Measurements from ENCODE around the gene C2CD2. TPM values are rescaled to one million over a fixed set of nuclear protein-coding genes. Genes with fewer than 3 reads are reported as not detected.

Gene C2CD2
- total RNA-seq, 1 donor from 2014 or later: 45.0 TPM

DNA sequence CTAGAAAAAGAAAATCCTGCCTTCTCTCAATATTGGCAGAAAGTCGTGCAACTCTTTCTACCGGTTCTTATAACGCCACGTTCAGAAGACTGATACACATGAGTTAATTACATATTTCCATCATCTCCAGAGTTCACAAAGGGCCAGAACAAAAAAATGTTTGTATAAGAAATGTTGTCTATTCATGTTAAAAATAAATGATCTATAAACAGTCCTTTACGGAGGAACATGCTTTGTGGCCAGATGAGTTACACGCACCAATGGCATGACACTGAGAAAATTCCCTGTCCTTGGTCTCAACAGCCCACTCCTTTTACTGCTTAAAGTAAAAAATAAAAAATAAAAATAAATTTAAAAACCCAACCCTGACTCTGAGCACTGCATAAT lies 29.5 kb downstream of the C2CD2 start:
- H3K36me3 ChIP-seq: no peaks in the 10 kb centered on the region
- DNase-seq (ENCODE audit: low spot score in 2 of 2): no peak
- H3K9me3 ChIP-seq: no peaks in the 10 kb centered on the region
- TF ChIP-seq, protein P1, sequence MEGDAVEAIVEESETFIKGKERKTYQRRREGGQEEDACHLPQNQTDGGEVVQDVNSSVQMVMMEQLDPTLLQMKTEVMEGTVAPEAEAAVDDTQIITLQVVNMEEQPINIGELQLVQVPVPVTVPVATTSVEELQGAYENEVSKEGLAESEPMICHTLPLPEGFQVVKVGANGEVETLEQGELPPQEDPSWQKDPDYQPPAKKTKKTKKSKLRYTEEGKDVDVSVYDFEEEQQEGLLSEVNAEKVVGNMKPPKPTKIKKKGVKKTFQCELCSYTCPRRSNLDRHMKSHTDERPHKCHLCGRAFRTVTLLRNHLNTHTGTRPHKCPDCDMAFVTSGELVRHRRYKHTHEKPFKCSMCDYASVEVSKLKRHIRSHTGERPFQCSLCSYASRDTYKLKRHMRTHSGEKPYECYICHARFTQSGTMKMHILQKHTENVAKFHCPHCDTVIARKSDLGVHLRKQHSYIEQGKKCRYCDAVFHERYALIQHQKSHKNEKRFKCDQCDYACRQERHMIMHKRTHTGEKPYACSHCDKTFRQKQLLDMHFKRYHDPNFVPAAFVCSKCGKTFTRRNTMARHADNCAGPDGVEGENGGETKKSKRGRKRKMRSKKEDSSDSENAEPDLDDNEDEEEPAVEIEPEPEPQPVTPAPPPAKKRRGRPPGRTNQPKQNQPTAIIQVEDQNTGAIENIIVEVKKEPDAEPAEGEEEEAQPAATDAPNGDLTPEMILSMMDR (IDR thresholded peaks at IDR 0.05): no peak
- H3K4me1 ChIP-seq: peaks cover 12 to 35% of the 10 kb centered on the region in 2 donors
- peak overlapping the region in 1 of 2 donors; percentile 45 for H3K4me3 ChIP-seq
- H3K27me3 ChIP-seq: no peaks in the 10 kb centered on the region
- intact Hi-C loops (cut with DNase I): loop anchor here (1.0 to 10.0 kb wide), 7 partner anchors 28 to 193 kb away; partner anchors contain the start of genes PRDM15 and ZBTB21
- peak overlapping the region; percentile 92 to 97 for H3K27ac ChIP-seq

DNA sequence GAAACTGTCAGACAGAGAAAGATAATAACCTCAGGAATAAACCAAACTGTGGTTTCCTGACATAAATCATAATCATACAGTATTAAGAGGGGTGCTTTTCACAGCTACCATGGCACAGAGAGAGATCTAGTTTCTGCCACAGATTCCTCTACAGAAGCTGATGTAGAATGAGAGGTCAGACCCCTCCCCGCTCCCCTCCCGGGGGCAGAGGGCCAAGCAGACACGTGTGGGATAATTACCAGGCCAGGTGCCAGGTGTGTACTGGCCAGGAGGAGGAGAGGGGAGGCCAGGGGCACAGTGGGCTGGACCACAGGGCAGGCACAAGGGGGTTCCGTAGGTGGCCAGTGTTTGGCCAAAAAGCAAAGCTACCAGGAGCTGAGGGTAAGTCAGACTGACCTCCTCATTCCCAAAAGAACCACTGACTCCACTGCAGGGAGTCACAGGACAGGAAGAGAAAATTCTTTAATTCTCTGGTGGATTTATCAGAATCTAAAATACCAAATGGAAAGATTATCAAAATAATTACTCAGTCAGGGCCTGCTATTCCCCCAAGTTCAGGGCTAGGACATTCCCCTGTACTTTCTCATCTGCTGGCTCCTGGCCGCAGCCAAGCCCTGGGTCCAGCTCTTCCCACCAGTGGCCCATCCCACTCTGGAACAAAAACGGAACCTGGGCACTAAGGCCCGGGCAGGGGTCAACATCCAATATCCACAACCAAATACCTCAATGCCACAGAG lies 30.0 kb downstream of the C2CD2 start:
- Histone ChIP-seq H3K36me3 (peaks cover 0 to 1% of the 10 kb centered on the region in 2 donors), H3K27ac (peak overlapping the region; percentile 92 to 97), H3K27me3 (no peaks in the 10 kb centered on the region), H3K4me1 (peaks cover 12 to 35% of the 10 kb centered on the region in 2 donors), H3K4me3 (peak overlapping the region; percentile 19 to 45), H3K9me3 (no peaks in the 10 kb centered on the region)
- TF ChIP-seq, protein P1 (IDR thresholded peaks at IDR 0.05): no peak
- DNase-seq (ENCODE audit: low spot score in 2 of 2): peak in 1 of 2 donors; percentile 83
- intact Hi-C loops (cut with DNase I): loop anchor here (1.0 to 10.0 kb wide), 7 partner anchors 29 to 194 kb away; partner anchors contain the start of genes PRDM15 and ZBTB21

DNA sequence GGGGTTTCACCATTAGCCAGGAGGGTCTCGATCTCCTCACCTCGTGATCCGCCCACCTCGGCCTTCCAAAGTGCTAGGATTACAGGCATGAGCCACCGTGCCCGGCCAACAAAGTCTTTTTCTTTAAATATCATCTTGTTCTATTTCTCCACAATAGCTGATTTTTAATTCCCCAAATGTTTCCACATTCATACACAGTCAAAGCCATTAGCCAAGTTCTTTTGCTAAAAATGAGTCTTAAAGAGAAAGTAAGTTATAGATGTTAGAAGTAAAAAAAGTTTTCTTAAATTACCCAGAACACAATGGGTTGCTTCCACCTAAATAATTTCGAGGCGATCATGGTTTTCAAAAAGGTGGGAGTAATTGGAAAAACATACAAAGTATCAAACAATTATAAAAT lies 30.6 kb downstream of the C2CD2 start:
- H3K27me3 ChIP-seq: no peaks in the 10 kb centered on the region
- no peak for DNase-seq (ENCODE audit: low spot score in 2 of 2)
- H3K4me3 ChIP-seq: peak overlapping the region; percentile 19 to 45
- peaks cover 12 to 35% of the 10 kb centered on the region in 2 donors for H3K4me1 ChIP-seq
- TF ChIP-seq, protein P1 (IDR thresholded peaks at IDR 0.05): no peak
- H3K36me3 ChIP-seq: peaks cover 5 to 6% of the 10 kb centered on the region in 2 donors
- intact Hi-C loops (cut with DNase I): loop anchor here (5.0 to 10.0 kb wide), 4 partner anchors 46 to 194 kb away; partner anchors contain the start of gene PRDM15
- H3K9me3 ChIP-seq: no peaks in the 10 kb centered on the region
- H3K27ac ChIP-seq: peak overlapping the region; percentile 92 to 97

DNA sequence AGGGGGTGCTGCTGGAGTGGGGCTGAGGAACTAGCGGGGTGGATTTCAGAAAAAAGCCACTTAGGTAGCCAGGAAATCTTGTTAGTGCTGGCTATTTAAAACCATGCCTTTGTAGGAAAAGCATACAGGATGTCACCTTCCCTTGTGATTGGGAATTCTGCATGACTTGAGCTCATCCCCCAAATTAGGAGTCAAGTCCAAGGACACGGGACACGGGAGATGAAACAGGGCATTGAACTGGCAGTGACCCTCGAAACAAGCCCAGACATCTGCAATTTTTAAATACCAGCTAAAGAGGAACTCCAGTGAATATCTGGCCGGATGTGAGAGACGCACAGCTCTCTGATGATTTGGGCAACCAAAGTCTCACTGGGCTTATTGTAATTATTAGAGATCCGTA lies 32.8 kb downstream of the C2CD2 start:
- Histone ChIP-seq H3K9me3 (no peaks in the 10 kb centered on the region), H3K4me1 (peaks cover 5 to 27% of the 10 kb centered on the region in 2 donors), H3K4me3 (no peak overlapping the region), H3K27ac (no peak overlapping the region), H3K27me3 (no peaks in the 10 kb centered on the region), H3K36me3 (peaks cover 22 to 27% of the 10 kb centered on the region in 2 donors)
- DNase-seq (ENCODE audit: low spot score in 2 of 2): no peak
- TF ChIP-seq, protein P1 (IDR thresholded peaks at IDR 0.05): no peak
- intact Hi-C loops (cut with DNase I): loop anchor here (5.0 to 10.0 kb wide), 4 partner anchors 44 to 196 kb away; partner anchors contain the start of gene PRDM15

DNA sequence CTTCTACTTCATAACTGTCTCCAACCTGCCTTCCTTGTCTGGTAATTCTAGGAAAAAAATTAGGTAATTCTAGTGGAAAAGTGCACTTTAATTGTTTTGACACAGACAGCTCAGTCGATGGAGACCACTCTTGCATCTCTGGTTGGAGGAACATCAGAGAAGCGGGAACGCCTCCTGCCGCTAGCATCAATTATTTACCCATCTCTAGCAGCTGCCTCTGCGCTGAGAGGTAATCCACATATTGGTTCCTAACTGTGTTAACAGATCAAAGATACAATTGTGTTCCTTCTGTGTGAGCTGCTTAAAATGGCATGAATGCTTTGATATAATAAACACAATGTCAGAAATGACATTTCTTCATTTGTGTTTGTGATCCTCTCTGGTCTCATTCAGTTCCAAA lies 33.3 kb downstream of the C2CD2 start:
- H3K4me3 ChIP-seq: no peak overlapping the region
- TF ChIP-seq, protein P1 (IDR thresholded peaks at IDR 0.05): no peak
- H3K27ac ChIP-seq: no peak overlapping the region
- no peaks in the 10 kb centered on the region for H3K27me3 ChIP-seq
- peaks cover 3 to 22% of the 10 kb centered on the region in 2 donors for H3K4me1 ChIP-seq
- intact Hi-C loops (cut with DNase I): loop anchor here (5.0 to 10.0 kb wide), 4 partner anchors 43 to 197 kb away; partner anchors contain the start of gene PRDM15
- H3K9me3 ChIP-seq: no peaks in the 10 kb centered on the region
- DNase-seq (ENCODE audit: low spot score in 2 of 2): no peak
- peaks cover 27 to 32% of the 10 kb centered on the region in 2 donors for H3K36me3 ChIP-seq

All from ascending aorta (tissue), 2 donors.